H9 (cell line): ENCODE measurements around the gene GALNT15. TPM values are rescaled to one million over a fixed set of nuclear protein-coding genes. Genes with fewer than 3 reads are reported as not detected.

ENCODE experiments used
- DNase-seq: peaks from one replicate; pipeline ENCODE4 v3.0.0-alpha.2; 2017
- H2AFZ ChIP-seq: one replicate; pipeline ENCODE4 v1.6.1; 2013; ENCODE audit warnings: mild to moderate bottlenecking, low read length, control low read depth, moderate library complexity
- H2AK5ac ChIP-seq: 2 replicates; pipeline ENCODE4 v1.6.1; 2013; ENCODE audit warnings: low read length, control low read depth, mixed read lengths; ENCODE audit not compliant: insufficient read length
- H2BK120ac ChIP-seq: one replicate; pipeline ENCODE4 v1.6.1; 2013; ENCODE audit warnings: low read depth, mild to moderate bottlenecking, low read length, control low read depth, inconsistent platforms; ENCODE audit not compliant: poor library complexity, severe bottlenecking
- H2BK12ac ChIP-seq: 2 replicates; pipeline ENCODE4 v1.6.1; 2013; ENCODE audit warnings: low read length, control low read depth, mixed read lengths, low read depth; ENCODE audit not compliant: insufficient read length
- H2BK15ac ChIP-seq: 2 replicates; pipeline ENCODE4 v1.6.1; 2013; ENCODE audit warnings: low read depth, low read length, control low read depth
- H2BK20ac ChIP-seq: one replicate; pipeline ENCODE4 v1.6.1; 2013; ENCODE audit warnings: low read depth, mild to moderate bottlenecking, low read length, control low read depth, inconsistent platforms; ENCODE audit not compliant: poor library complexity, severe bottlenecking
- H2BK5ac ChIP-seq: 2 replicates; pipeline ENCODE4 v1.6.1; 2013; ENCODE audit warnings: low read length, control low read depth, mixed read lengths; ENCODE audit not compliant: insufficient read length
- H3K14ac ChIP-seq: 2 replicates; pipeline ENCODE4 v1.6.1; 2013; ENCODE audit warnings: low read length, control low read depth; ENCODE audit not compliant: insufficient read depth
- H3K18ac ChIP-seq: 2 replicates; pipeline ENCODE4 v1.6.1; 2013; ENCODE audit warnings: low read depth, mild to moderate bottlenecking, mixed read lengths, low read length, control low read depth; ENCODE audit not compliant: insufficient read length
- H3K23ac ChIP-seq: 2 replicates; pipeline ENCODE4 v1.6.1; 2013; ENCODE audit warnings: low read length, control low read depth, mixed read lengths, low read depth; ENCODE audit not compliant: insufficient read length
- H3K23me2 ChIP-seq: 2 replicates; pipeline ENCODE4 v1.6.1; 2013; ENCODE audit warnings: low read depth, mild to moderate bottlenecking, mixed read lengths, low read length, control low read depth; ENCODE audit not compliant: insufficient read length, poor library complexity, severe bottlenecking
- H3K27ac ChIP-seq: 2 replicates; pipeline ENCODE4 v1.5.1; 2013; ENCODE audit warnings: low read length, control low read depth, mixed read lengths, low read depth; ENCODE audit not compliant: insufficient read length
- H3K27me3 ChIP-seq: 2 replicates; pipeline ENCODE4 v1.6.1; 2013; ENCODE audit warnings: low read length, control low read depth, inconsistent platforms; ENCODE audit not compliant: insufficient read depth
- H3K4ac ChIP-seq: 2 replicates; pipeline ENCODE4 v1.6.1; 2013; ENCODE audit warnings: low read depth, mild to moderate bottlenecking, control low read depth, inconsistent platforms, low read length, moderate library complexity
- H3K4me1 ChIP-seq: 2 replicates; pipeline ENCODE4 v1.6.1; 2013; ENCODE audit warnings: low read length, control low read depth, inconsistent platforms; ENCODE audit not compliant: insufficient read depth
- H3K4me2 ChIP-seq: 2 replicates; pipeline ENCODE4 v1.6.1; 2013; ENCODE audit warnings: low read length, control low read depth, mixed read lengths; ENCODE audit not compliant: insufficient read length, insufficient read depth
- H3K56ac ChIP-seq: 2 replicates; pipeline ENCODE4 v1.6.1; 2013; ENCODE audit warnings: low read depth, mild to moderate bottlenecking, mixed read lengths, low read length, control low read depth; ENCODE audit not compliant: insufficient read length
- H3K79me1 ChIP-seq: 2 replicates; pipeline ENCODE4 v1.6.1; 2013; ENCODE audit warnings: low read depth, mild to moderate bottlenecking, moderate library complexity, low read length, control low read depth, inconsistent platforms; ENCODE audit not compliant: insufficient read depth, poor library complexity, severe bottlenecking
- H3K79me2 ChIP-seq: 2 replicates; pipeline ENCODE4 v1.6.1; 2013; ENCODE audit warnings: low read length, control low read depth, inconsistent platforms; ENCODE audit not compliant: insufficient read depth
- H3K9ac ChIP-seq: 2 replicates; pipeline ENCODE4 v1.6.1; 2013; ENCODE audit warnings: low read length, control low read depth, mixed read lengths; ENCODE audit not compliant: insufficient read length; ENCODE audit errors: extremely low read depth
- H3K9me3 ChIP-seq: one replicate; pipeline ENCODE4 v1.6.1; 2013; ENCODE audit warnings: low read depth, low read length, inconsistent platforms; ENCODE audit not compliant: control insufficient read depth
- H3T11ph ChIP-seq: one replicate; pipeline ENCODE4 v1.6.1; 2013; ENCODE audit warnings: mild to moderate bottlenecking, low read length, control low read depth, inconsistent platforms
- H4K20me1 ChIP-seq: one replicate; pipeline ENCODE4 v1.6.1; 2013; ENCODE audit not compliant: control insufficient read depth, insufficient read length, insufficient read depth
- H4K5ac ChIP-seq: 2 replicates; pipeline ENCODE4 v1.6.1; 2013; ENCODE audit warnings: low read depth, mild to moderate bottlenecking, mixed read lengths, low read length, control low read depth; ENCODE audit not compliant: insufficient read length
- H4K8ac ChIP-seq: replicated peaks from 2 replicates; pipeline ENCODE4 v1.6.1; 2013; ENCODE audit warnings: low read length, control low read depth, mixed read lengths, low read depth; ENCODE audit not compliant: insufficient read length
- H4K91ac ChIP-seq: 2 replicates; pipeline ENCODE4 v1.6.1; 2013; ENCODE audit warnings: low read depth, mild to moderate bottlenecking, moderate library complexity, mixed read lengths, low read length, control low read depth; ENCODE audit not compliant: insufficient read length
- H3K27ac Mint-ChIP-seq, 3 experiments: 2 replicates in 2 of 3; 3 replicates in 1 of 3; pipeline ENCODE4 v1.8.0; 2020 to 2021; ENCODE audit warnings: mixed read lengths in 3 of 3, mild to moderate bottlenecking in 1 of 3, moderate library complexity in 1 of 3
- H3K27me3 Mint-ChIP-seq: 2 replicates; pipeline ENCODE4 v1.8.0; 2021; ENCODE audit warnings: low read depth, mild to moderate bottlenecking, moderate library complexity, mixed read lengths
- H3K36me3 Mint-ChIP-seq, 3 experiments: 2 replicates in 2 of 3; 3 replicates in 1 of 3; pipeline ENCODE4 v1.8.0; 2020 to 2021; ENCODE audit warnings: low read depth in 3 of 3, mixed read lengths in 3 of 3; ENCODE audit not compliant: insufficient read depth in 1 of 3
- H3K4me1 Mint-ChIP-seq, 2 experiments: 2 replicates each; pipeline ENCODE4 v1.8.0; 2020; ENCODE audit warnings: mixed read lengths in 2 of 2
- H3K4me3 Mint-ChIP-seq, 2 experiments: 2 replicates in 1 of 2; 3 replicates in 1 of 2; pipeline ENCODE4 v1.8.0; 2020 to 2021; ENCODE audit warnings: mild to moderate bottlenecking in 2 of 2, mixed read lengths in 2 of 2, moderate library complexity in 1 of 2
- H3K9me3 Mint-ChIP-seq, 2 experiments: 2 replicates in 1 of 2; 3 replicates in 1 of 2; pipeline ENCODE4 v1.8.0; 2020; ENCODE audit warnings: mild to moderate bottlenecking in 2 of 2, mixed read lengths in 2 of 2, moderate library complexity in 1 of 2
- CTCF ChIP-seq: fragments of 200-600 bp; sonication (generic); conservative IDR thresholded peaks from 3 replicates; pipeline ENCODE4 v1.8.0; 2021; ENCODE audit warnings: antibody characterized with exemption, mild to moderate bottlenecking
- whole genome bisulfite sequencing: extraction: QIAGEN DNeasy Blood & Tissue Kit; methylation state at CpG from one replicate; pipeline ENCODE4 v1.1.7; 2013; ENCODE audit warnings: missing lambda C conversion rate, low lambda C conversion rate, mixed read lengths; ENCODE audit not compliant: insufficient read length; ENCODE audit errors: extremely low coverage; 5-methylcytosine and 5-hydroxymethylcytosine counted together
- total RNA-seq: library from RNA; stranded (reverse); gene quantifications from 2 replicates; pipeline ENCODE4 v1.2.1, GENCODE V29; 2021

The GALNT15 gene
- total RNA-seq, 1 experiment from 2014 or later = 0.04 TPM

- no peaks in the 10 kb centered on the region for H3K9me3 ChIP-seq
- H3K4ac ChIP-seq = no peak overlapping the region
- H3T11ph ChIP-seq = no peak overlapping the region
- H2BK5ac ChIP-seq = no peak overlapping the region
- Mint-ChIP-seq H3K4me1 (peaks cover 12 to 23% of the 10 kb centered on the region in 2 experiments), H3K27me3 (peaks cover 26% of the 10 kb centered on the region), H3K27ac (peak overlapping the region in 1 of 3 experiments; percentile 24; a peak in 1 of 7 replicates), H3K36me3 (no peaks in the 10 kb centered on the region; a peak in 1 of 7 replicates), H3K9me3 (no peaks in the 10 kb centered on the region), H3K4me3 (no peak overlapping the region)
- TF ChIP-seq CTCF = peak; percentile 17; the same call in 2 of the 3 replicates
- no peak overlapping the region for H3K4me2 ChIP-seq
- no peak overlapping the region for H3K56ac ChIP-seq
- H2BK15ac ChIP-seq = no peak overlapping the region
- no peak overlapping the region for H4K5ac ChIP-seq
- H2BK20ac ChIP-seq = no peak overlapping the region
- no peak overlapping the region for H2AK5ac ChIP-seq
- no peak overlapping the region for H3K18ac ChIP-seq
- no peaks in the 10 kb centered on the region for H3K27me3 ChIP-seq
- no peak overlapping the region for H2BK12ac ChIP-seq
- no peak overlapping the region for H3K27ac ChIP-seq
- H3K23ac ChIP-seq = no peak overlapping the region
- DNase-seq = no peak
- no peaks in the 10 kb centered on the region for H3K4me1 ChIP-seq
- H3K14ac ChIP-seq = no peak overlapping the region
- no peak overlapping the region for H3K9ac ChIP-seq
- H4K91ac ChIP-seq = no peak overlapping the region
- no CpG with 5 or more reads among the region's 9 CpGs for WGBS
- no peak overlapping the region for H2BK120ac ChIP-seq
- no peaks in the 10 kb centered on the region for H3K79me2 ChIP-seq
- H4K20me1 ChIP-seq = no peaks in the 10 kb centered on the region
- no peaks in the 10 kb centered on the region for H3K23me2 ChIP-seq
- no peak overlapping the region for H2AFZ ChIP-seq
- H3K79me1 ChIP-seq = no peaks in the 10 kb centered on the region
- no peak overlapping the region for H4K8ac ChIP-seq
Measured at GRCh38 chr3:16178628-16178988, 4.1 kb downstream of the GALNT15 start.
